PC-9 (cell line): ENCODE measurements around the gene ARHGEF7. TPM values are rescaled to one million over a fixed set of nuclear protein-coding genes. Genes with fewer than 3 reads are reported as not detected.

ENCODE experiments used
- BruUV-seq: library from RNA; stranded (reverse); fragments of 400-500 nt; replicated peaks from 2 replicates; lab custom pipeline; 2021; lab: Mats Ljungman, UMichigan
- CTCF ChIA-PET: fragments of 300-600 bp; sonication (Branson Sonifier 250); formaldehyde crosslinking; loops from one replicate; lab custom pipeline; 2022; ENCODE audit warnings: antibody characterized with exemption; lab: Charles Lee
- POLR2A ChIA-PET: fragments of 300-600 bp; sonication (Branson Sonifier 250); formaldehyde crosslinking; loops from one replicate; lab custom pipeline; 2022; ENCODE audit warnings: antibody characterized with exemption; ENCODE audit not compliant: unreplicated experiment; lab: Charles Lee
- DNase-seq, 2 experiments: peaks; one replicate each; pipeline versions ENCODE4 v3.0.0 to v3.0.0-alpha.2; 2015 to 2022; ENCODE audit warnings: mixed read lengths in 1 of 2
- H2AFZ ChIP-seq: fragments of 200-600 bp; sonication (generic); 2 replicates; pipeline ENCODE4 v1.8.1; 2017; ENCODE audit warnings: antibody characterized with exemption
- H3F3A ChIP-seq: fragments of 200-600 bp; sonication (generic); 2 replicates; pipeline ENCODE4 v1.8.1; 2017; ENCODE audit warnings: antibody characterized with exemption, mild to moderate bottlenecking, low read depth; ENCODE audit not compliant: insufficient read depth
- H3K27ac ChIP-seq: fragments of 200-600 bp; sonication (generic); 2 replicates; pipeline ENCODE4 v1.6.1; 2016; ENCODE audit warnings: mixed run types
- H3K27me3 ChIP-seq: fragments of 200-600 bp; sonication (generic); 2 replicates; pipeline ENCODE4 v1.6.1; 2016; ENCODE audit warnings: low read depth, mixed run types; ENCODE audit not compliant: insufficient read depth
- H3K36me3 ChIP-seq: fragments of 200-600 bp; sonication (generic); 2 replicates; pipeline ENCODE4 v1.6.1; 2016; ENCODE audit warnings: low read depth, mixed run types
- H3K4me1 ChIP-seq: fragments of 200-600 bp; sonication (generic); replicated peaks from 2 replicates; pipeline ENCODE4 v1.6.1; 2016; ENCODE audit warnings: mixed run types; ENCODE audit not compliant: insufficient read depth
- H3K4me2 ChIP-seq: fragments of 200-600 bp; sonication (generic); 2 replicates; pipeline ENCODE4 v1.6.1; 2017; ENCODE audit warnings: mixed run types
- H3K4me3 ChIP-seq: fragments of 200-600 bp; sonication (generic); 2 replicates; pipeline ENCODE4 v1.6.1; 2016; ENCODE audit warnings: mixed run types
- H3K79me2 ChIP-seq: fragments of 200-600 bp; sonication (generic); 2 replicates; pipeline ENCODE4 v1.6.1; 2017; ENCODE audit warnings: low read depth, mixed run types
- H3K9me2 ChIP-seq: fragments of 200-600 bp; sonication (generic); 2 replicates; pipeline ENCODE4 v1.8.1; 2017; ENCODE audit warnings: mild to moderate bottlenecking; ENCODE audit not compliant: insufficient read depth
- H3K9me3 ChIP-seq: fragments of 200-600 bp; sonication (generic); 2 replicates; pipeline ENCODE4 v1.8.1; 2016; ENCODE audit warnings: low read depth; ENCODE audit not compliant: insufficient read depth
- H4K20me1 ChIP-seq: fragments of 200-600 bp; sonication (generic); 2 replicates; pipeline ENCODE4 v1.8.1; 2017; ENCODE audit not compliant: insufficient read depth
- EZH2 ChIP-seq: fragments of 200-600 bp; sonication (generic); IDR thresholded peaks from 2 replicates; pipeline ENCODE4 v1.8.0; 2017; ENCODE audit warnings: antibody characterized with exemption, low read depth
- intact Hi-C: fragments of 100-400 bp; cut with micrococcal nuclease; formaldehyde crosslinking; loops from one replicate; pipeline ENCODE4 v1.10.0; 2022; ENCODE audit not compliant: unreplicated experiment
- total RNA-seq: library from RNA; stranded (reverse); gene quantifications from 2 replicates; pipeline ENCODE4 v1.2.3, GENCODE V29; 2021
- TF ChIP-seq, protein P1 (sequence below): fragments of 200-600 bp; sonication (generic); conservative IDR thresholded peaks from 2 replicates; pipeline ENCODE4 v1.6.1; 2017; ENCODE audit warnings: mixed run types, antibody characterized with exemption, mild to moderate bottlenecking, moderate library complexity

The ARHGEF7 gene
- total RNA-seq, 1 experiment from 2014 or later: 37.0 TPM

- no TSS peak for BruUV-seq
- ChIA-PET CTCF (no interaction called here), POLR2A (no interaction called here)
These were observed 15.0 kb downstream of the ARHGEF7 start for GRCh38 chr13:111130116-111130508.

GRCh38 chr13:111131048-111131447 lies 15.9 kb downstream of the ARHGEF7 start:
- intact Hi-C loops: no loop called here
- H3K4me1 ChIP-seq: no peaks in the 10 kb centered on the region
- TF ChIP-seq EZH2: no peak
- TF ChIP-seq, protein P1, sequence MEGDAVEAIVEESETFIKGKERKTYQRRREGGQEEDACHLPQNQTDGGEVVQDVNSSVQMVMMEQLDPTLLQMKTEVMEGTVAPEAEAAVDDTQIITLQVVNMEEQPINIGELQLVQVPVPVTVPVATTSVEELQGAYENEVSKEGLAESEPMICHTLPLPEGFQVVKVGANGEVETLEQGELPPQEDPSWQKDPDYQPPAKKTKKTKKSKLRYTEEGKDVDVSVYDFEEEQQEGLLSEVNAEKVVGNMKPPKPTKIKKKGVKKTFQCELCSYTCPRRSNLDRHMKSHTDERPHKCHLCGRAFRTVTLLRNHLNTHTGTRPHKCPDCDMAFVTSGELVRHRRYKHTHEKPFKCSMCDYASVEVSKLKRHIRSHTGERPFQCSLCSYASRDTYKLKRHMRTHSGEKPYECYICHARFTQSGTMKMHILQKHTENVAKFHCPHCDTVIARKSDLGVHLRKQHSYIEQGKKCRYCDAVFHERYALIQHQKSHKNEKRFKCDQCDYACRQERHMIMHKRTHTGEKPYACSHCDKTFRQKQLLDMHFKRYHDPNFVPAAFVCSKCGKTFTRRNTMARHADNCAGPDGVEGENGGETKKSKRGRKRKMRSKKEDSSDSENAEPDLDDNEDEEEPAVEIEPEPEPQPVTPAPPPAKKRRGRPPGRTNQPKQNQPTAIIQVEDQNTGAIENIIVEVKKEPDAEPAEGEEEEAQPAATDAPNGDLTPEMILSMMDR: no peak
- no peaks in the 10 kb centered on the region for H4K20me1 ChIP-seq
- no peak overlapping the region for H3K4me3 ChIP-seq
- no TSS peak for BruUV-seq
- no peak for DNase-seq
- no peaks in the 10 kb centered on the region for H3K79me2 ChIP-seq
- no peaks in the 10 kb centered on the region for H3K9me2 ChIP-seq
- H2AFZ ChIP-seq: no peak overlapping the region
- POLR2A ChIA-PET: no interaction called here
- H3K4me2 ChIP-seq: no peak overlapping the region
- CTCF ChIA-PET: no interaction called here
- H3K9me3 ChIP-seq: no peaks in the 10 kb centered on the region
- H3F3A ChIP-seq: no peaks in the 10 kb centered on the region
- no peak overlapping the region for H3K27ac ChIP-seq
- no peaks in the 10 kb centered on the region for H3K36me3 ChIP-seq
- H3K27me3 ChIP-seq: peaks cover 72% of the 10 kb centered on the region

More at GRCh38 chr13:111130116-111130508, 15.0 kb downstream of the ARHGEF7 start:
- Histone ChIP-seq H3K36me3 (no peaks in the 10 kb centered on the region), H3K79me2 (no peaks in the 10 kb centered on the region), H4K20me1 (no peaks in the 10 kb centered on the region), H3K4me2 (no peak overlapping the region), H3K9me3 (no peaks in the 10 kb centered on the region), H3K4me3 (no peak overlapping the region), H3K9me2 (no peaks in the 10 kb centered on the region), H3K27ac (no peak overlapping the region), H3K27me3 (peaks cover 82% of the 10 kb centered on the region), H2AFZ (no peak overlapping the region), H3F3A (no peaks in the 10 kb centered on the region), H3K4me1 (no peaks in the 10 kb centered on the region)
- DNase-seq: no peak
- TF ChIP-seq EZH2: no peak
- intact Hi-C loops: no loop called here

- H3F3A ChIP-seq: no peaks in the 10 kb centered on the region
- H3K9me3 ChIP-seq: no peaks in the 10 kb centered on the region
- no peak overlapping the region for H2AFZ ChIP-seq
- no peaks in the 10 kb centered on the region for H4K20me1 ChIP-seq
- no peak for DNase-seq
- TF ChIP-seq EZH2: no peak
- TF ChIP-seq, protein P1: no peak
- no peaks in the 10 kb centered on the region for H3K4me1 ChIP-seq
- H3K79me2 ChIP-seq: no peaks in the 10 kb centered on the region
- BruUV-seq: no TSS peak
- H3K27me3 ChIP-seq: peaks cover 67% of the 10 kb centered on the region
- no peaks in the 10 kb centered on the region for H3K9me2 ChIP-seq
- intact Hi-C loops: no loop called here
- H3K36me3 ChIP-seq: no peaks in the 10 kb centered on the region
- no peak overlapping the region for H3K4me3 ChIP-seq
- H3K4me2 ChIP-seq: no peak overlapping the region
- H3K27ac ChIP-seq: no peak overlapping the region
- ChIA-PET CTCF (no interaction called here), POLR2A (no interaction called here)
These were observed 16.5 kb downstream of the ARHGEF7 start for GRCh38 chr13:111131611-111132010.

DNA sequence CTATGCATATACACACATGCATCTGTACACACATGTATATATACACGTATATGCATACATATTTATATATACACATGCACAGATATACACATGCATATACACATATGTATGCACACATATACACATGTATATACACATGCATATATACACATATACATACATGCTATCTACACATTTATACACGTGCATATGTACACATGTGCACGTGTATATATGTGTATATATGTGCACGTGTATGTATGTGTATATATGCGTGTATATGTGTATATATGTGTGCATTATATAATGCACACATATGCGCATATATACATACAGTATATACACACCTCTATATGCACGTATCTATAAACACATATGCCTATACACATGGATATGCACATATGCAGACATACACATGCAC lies 17.8 kb downstream of the ARHGEF7 start:
- intact Hi-C loops: no loop called here
- Histone ChIP-seq H3K36me3 (no peaks in the 10 kb centered on the region), H3K4me2 (no peak overlapping the region), H3K79me2 (no peaks in the 10 kb centered on the region), H3F3A (no peaks in the 10 kb centered on the region), H3K27me3 (peaks cover 69% of the 10 kb centered on the region), H3K4me3 (no peak overlapping the region), H3K27ac (no peak overlapping the region), H3K9me3 (no peaks in the 10 kb centered on the region), H4K20me1 (no peaks in the 10 kb centered on the region), H2AFZ (no peak overlapping the region), H3K4me1 (no peaks in the 10 kb centered on the region), H3K9me2 (no peaks in the 10 kb centered on the region)
- TF ChIP-seq, protein P1: no peak
- TF ChIP-seq EZH2: no peak
- no peak for DNase-seq
- BruUV-seq: no TSS peak
- CTCF ChIA-PET: no interaction called here
- POLR2A ChIA-PET: no interaction called here
